Measurements from ENCODE around the gene HMCN1. TPM values are rescaled to one million over a fixed set of nuclear protein-coding genes. Genes with fewer than 3 reads are reported as not detected.

The HMCN1 gene
- total RNA-seq, 2 experiments from 2014 or later: not detected

- Mint-ChIP-seq H3K27me3 (no peaks in the 10 kb centered on the region), H3K9me3 (no peaks in the 10 kb centered on the region), H3K27ac (no peak overlapping the region), H3K36me3 (no peaks in the 10 kb centered on the region), H3K4me3 (no peak overlapping the region), H3K4me1 (ENCODE audit: low read depth) (no peaks in the 10 kb centered on the region)
- intact Hi-C loops (cut with micrococcal nuclease): no loop called here
- DNase-seq: no peak
- CTCF ChIA-PET: no interaction called here
- POLR2A ChIA-PET: no interaction called here
These were observed 341.8 kb downstream of the HMCN1 start for GRCh38 chr1:186076006-186076405.

DNA sequence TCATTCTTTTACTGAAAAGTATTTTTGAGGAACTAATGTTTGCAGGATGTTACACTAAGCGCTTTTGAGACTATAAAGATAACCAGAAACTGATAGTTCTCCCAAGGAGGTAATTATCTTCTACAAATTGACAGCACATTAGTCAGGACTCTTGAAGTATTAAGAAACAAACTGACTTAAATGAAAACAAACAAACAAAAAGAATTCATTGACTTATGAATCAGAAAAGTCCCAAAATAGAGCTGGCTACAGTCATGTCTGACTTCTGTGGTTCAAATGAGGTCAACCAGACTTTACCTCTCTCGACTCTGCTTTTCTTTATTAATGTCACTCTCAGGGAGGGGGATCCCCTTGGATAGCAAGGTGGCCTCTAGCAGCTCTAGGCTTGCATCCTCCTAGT lies 344.1 kb downstream of the HMCN1 start:
- ChIA-PET POLR2A (interaction anchor here (0.6 kb wide), 1 partner anchor 49 kb away, joined by 3 read pairs; no protein-coding TSS in a partner anchor), CTCF (no interaction called here)
- Mint-ChIP-seq H3K27me3 (no peaks in the 10 kb centered on the region), H3K4me3 (no peak overlapping the region), H3K27ac (no peak overlapping the region), H3K4me1 (ENCODE audit: low read depth) (peaks cover 4% of the 10 kb centered on the region), H3K9me3 (no peaks in the 10 kb centered on the region), H3K36me3 (no peaks in the 10 kb centered on the region)
- intact Hi-C loops (cut with micrococcal nuclease): no loop called here
- DNase-seq: no peak

GRCh38 chr1:186079084-186079684 lies 345.0 kb downstream of the HMCN1 start:
- ChIA-PET CTCF (no interaction called here), POLR2A (interaction anchor here (0.6 kb wide), 1 partner anchor 50 kb away, joined by 3 read pairs; no protein-coding TSS in a partner anchor)

DNA sequence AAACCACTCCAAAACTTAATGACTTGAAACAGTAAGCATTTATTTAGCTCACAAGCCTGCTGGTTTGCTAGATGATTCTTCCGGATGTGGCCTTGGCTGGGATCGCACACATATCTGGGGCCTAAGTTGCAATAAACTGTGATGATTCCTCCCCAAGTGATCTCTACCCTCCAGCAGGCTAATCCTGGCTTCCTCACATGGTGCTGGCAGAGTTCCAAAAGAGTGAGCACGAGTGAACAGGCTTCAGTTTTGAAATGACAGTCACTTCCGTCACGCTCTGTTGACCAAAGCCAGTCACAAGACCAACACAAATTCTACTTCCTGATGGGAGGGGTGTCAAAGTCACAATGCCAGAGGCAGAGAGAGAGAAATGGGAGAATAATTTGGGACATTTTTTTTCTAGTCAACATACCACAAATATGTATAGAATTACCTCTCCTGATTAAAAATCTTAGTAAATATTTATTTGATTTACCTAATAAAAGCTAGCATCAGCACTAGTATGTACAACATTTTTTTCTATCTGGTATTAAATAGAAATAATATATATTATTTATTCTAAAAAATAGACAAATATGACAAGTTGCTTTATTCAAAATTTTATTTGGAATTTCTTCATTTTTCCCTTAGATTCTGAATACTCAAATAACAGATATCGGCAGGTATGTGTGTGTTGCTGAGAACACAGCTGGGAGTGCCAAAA lies 348.2 kb downstream of the HMCN1 start:
- H3K27me3 Mint-ChIP-seq: no peaks in the 10 kb centered on the region
- peaks cover 4% of the 10 kb centered on the region for H3K4me1 Mint-ChIP-seq (ENCODE audit: low read depth)
- DNase-seq: peak; percentile 29
- ChIA-PET POLR2A (no interaction called here), CTCF (no interaction called here)
- no peaks in the 10 kb centered on the region for H3K9me3 Mint-ChIP-seq
- H3K36me3 Mint-ChIP-seq: no peaks in the 10 kb centered on the region
- intact Hi-C loops (cut with micrococcal nuclease): no loop called here
- no peak overlapping the region for H3K27ac Mint-ChIP-seq
- H3K4me3 Mint-ChIP-seq: no peak overlapping the region

More at GRCh38 chr1:186079084-186079684, 345.0 kb downstream of the HMCN1 start:
- Mint-ChIP-seq H3K27me3 (no peaks in the 10 kb centered on the region), H3K36me3 (no peaks in the 10 kb centered on the region), H3K4me3 (no peak overlapping the region), H3K4me1 (ENCODE audit: low read depth) (peaks cover 4% of the 10 kb centered on the region), H3K9me3 (no peaks in the 10 kb centered on the region), H3K27ac (no peak overlapping the region)
- intact Hi-C loops (cut with micrococcal nuclease): no loop called here
- no peak for DNase-seq

- Mint-ChIP-seq H3K4me1 (ENCODE audit: low read depth) (peaks cover 4% of the 10 kb centered on the region), H3K27ac (no peak overlapping the region), H3K4me3 (no peak overlapping the region), H3K27me3 (no peaks in the 10 kb centered on the region), H3K36me3 (no peaks in the 10 kb centered on the region), H3K9me3 (no peaks in the 10 kb centered on the region)
- intact Hi-C loops (cut with micrococcal nuclease): no loop called here
- ChIA-PET CTCF (no interaction called here), POLR2A (no interaction called here)
- DNase-seq: no peak
These were observed 352.4 kb downstream of the HMCN1 start for GRCh38 chr1:186086583-186086982.

DNA sequence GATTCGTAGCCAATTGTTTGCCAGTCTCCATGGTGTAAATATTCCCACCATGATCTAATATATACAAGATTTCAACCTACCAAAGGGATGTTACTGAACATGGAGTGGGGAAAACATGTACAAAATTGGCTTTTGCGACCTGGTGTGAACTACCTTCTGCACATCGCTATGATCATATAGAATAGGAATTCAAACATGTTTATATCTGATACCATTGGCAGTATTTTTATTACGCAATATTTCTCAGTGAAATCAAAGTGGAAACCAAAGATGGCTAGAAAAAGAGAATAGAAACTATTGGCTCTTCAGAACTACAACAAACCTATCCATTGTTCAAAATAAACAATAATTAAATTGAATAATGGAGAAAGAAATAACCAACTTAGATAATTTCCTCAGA lies 355.7 kb downstream of the HMCN1 start:
- POLR2A ChIA-PET: interaction anchor here (0.6 kb wide), 1 partner anchor 11 kb away, joined by 3 read pairs; no protein-coding TSS in a partner anchor
- Mint-ChIP-seq H3K27ac (no peak overlapping the region), H3K9me3 (no peaks in the 10 kb centered on the region), H3K4me1 (ENCODE audit: low read depth) (no peaks in the 10 kb centered on the region), H3K4me3 (no peak overlapping the region), H3K27me3 (no peaks in the 10 kb centered on the region), H3K36me3 (no peaks in the 10 kb centered on the region)
- intact Hi-C loops (cut with micrococcal nuclease): no loop called here
- DNase-seq: no peak
- CTCF ChIA-PET: no interaction called here

DNA sequence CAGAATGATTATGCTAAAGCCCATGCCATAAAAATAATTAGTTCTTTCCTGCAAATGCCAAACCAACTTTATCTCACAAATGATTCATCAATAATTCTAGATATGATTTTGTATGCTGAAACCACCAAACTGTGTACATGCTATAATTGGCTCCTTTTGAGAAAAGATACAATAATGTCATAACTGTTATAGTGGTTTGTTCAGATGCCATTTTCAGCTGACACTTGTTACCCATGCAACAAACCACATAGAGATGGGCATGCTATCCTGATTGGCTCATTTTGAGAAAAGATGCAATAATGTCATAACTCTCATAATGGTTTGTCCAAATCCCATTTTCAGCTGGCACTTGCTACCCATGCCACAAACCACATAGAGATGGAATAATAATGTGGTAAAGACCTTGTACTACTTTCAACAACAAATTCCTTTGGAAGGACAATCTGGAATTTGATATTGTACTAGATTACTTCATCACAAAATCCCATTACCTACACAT lies 357.1 kb downstream of the HMCN1 start:
- DNase-seq: no peak
- H3K27ac Mint-ChIP-seq: no peak overlapping the region
- H3K4me1 Mint-ChIP-seq (ENCODE audit: low read depth): no peaks in the 10 kb centered on the region
- H3K36me3 Mint-ChIP-seq: no peaks in the 10 kb centered on the region
- CTCF ChIA-PET: no interaction called here
- H3K9me3 Mint-ChIP-seq: no peaks in the 10 kb centered on the region
- peaks cover under 1% of the 10 kb centered on the region for H3K27me3 Mint-ChIP-seq
- intact Hi-C loops (cut with micrococcal nuclease): no loop called here
- H3K4me3 Mint-ChIP-seq: no peak overlapping the region
- POLR2A ChIA-PET: no interaction called here

DNA sequence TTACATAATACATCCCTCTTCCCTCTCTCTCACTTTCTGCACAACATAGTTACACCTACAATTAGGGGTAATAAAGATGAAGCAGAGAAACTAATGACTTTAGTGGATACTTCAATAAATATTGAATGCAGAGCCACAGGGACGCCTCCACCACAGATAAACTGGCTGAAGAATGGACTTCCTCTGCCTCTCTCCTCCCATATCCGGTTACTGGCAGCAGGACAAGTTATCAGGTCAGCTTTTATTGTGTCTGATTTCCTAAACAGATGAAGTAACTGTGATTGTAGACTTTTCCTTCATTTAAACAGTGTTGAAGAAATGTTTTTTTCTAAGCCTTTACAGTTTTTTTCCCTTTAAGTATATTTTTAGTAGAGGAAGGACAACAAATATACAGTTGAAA lies 359.2 kb downstream of the HMCN1 start:
- H3K4me3 Mint-ChIP-seq: no peak overlapping the region
- CTCF ChIA-PET: no interaction called here

DNA sequence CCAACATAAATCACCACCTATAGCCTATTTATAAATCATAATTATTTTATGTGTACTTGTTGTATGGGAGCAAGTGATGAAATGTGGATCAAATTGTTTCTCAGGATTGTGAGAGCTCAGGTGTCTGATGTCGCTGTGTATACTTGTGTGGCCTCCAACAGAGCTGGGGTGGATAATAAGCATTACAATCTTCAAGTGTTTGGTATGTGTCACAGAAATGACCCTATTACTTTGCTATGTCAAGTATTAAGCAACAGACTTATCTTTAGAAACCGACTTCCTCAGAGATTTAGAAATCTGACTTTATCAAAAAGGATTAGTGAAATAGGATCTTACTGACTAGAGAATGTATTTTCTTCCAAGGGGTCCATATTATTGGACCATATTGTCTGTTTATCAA lies 360.0 kb downstream of the HMCN1 start:
- no peaks in the 10 kb centered on the region for H3K9me3 Mint-ChIP-seq

More for the DNA sequence above, 359.2 kb downstream of the HMCN1 start:
- Mint-ChIP-seq H3K36me3 (no peaks in the 10 kb centered on the region), H3K27ac (no peak overlapping the region), H3K9me3 (no peaks in the 10 kb centered on the region), H3K27me3 (peaks cover 2% of the 10 kb centered on the region), H3K4me1 (ENCODE audit: low read depth) (no peaks in the 10 kb centered on the region)
- intact Hi-C loops (cut with micrococcal nuclease): no loop called here
- no peak for DNase-seq
- POLR2A ChIA-PET: no interaction called here

GRCh38 chr1:186099336-186100104 lies 365.3 kb downstream of the HMCN1 start:
- Mint-ChIP-seq H3K9me3 (no peaks in the 10 kb centered on the region), H3K36me3 (no peaks in the 10 kb centered on the region), H3K27ac (no peak overlapping the region), H3K4me1 (ENCODE audit: low read depth) (no peaks in the 10 kb centered on the region), H3K27me3 (peaks cover 2% of the 10 kb centered on the region), H3K4me3 (no peak overlapping the region)
- POLR2A ChIA-PET: no interaction called here
- intact Hi-C loops (cut with micrococcal nuclease): no loop called here
- CTCF ChIA-PET: no interaction called here
- no peak for DNase-seq

More for the DNA sequence above, 360.0 kb downstream of the HMCN1 start:
- POLR2A ChIA-PET: no interaction called here
- DNase-seq: no peak
- CTCF ChIA-PET: no interaction called here
- no peak overlapping the region for H3K4me3 Mint-ChIP-seq
- intact Hi-C loops (cut with micrococcal nuclease): no loop called here
- no peak overlapping the region for H3K27ac Mint-ChIP-seq
- no peaks in the 10 kb centered on the region for H3K4me1 Mint-ChIP-seq (ENCODE audit: low read depth)
- H3K27me3 Mint-ChIP-seq: peaks cover 2% of the 10 kb centered on the region
- H3K36me3 Mint-ChIP-seq: no peaks in the 10 kb centered on the region

DNA sequence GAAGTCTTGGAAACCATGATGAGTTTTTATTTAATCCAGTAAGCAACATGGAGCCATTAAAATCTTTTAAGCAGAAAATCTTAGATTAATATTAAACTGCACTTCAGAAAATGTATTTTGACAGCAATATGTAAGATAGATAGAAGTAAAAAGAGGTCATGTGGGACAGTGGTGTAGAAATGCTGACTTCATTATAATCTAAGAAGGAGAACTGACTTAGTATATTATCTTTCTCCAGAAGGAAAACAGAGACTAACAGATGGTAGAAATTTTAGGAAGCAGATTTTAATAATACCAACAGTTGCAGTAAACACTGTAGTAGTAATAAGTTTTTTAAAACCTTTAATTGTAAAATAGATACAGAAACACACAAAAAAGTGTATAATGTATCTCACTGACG lies 367.9 kb downstream of the HMCN1 start:
- Mint-ChIP-seq H3K27me3 (no peaks in the 10 kb centered on the region), H3K36me3 (no peaks in the 10 kb centered on the region), H3K4me3 (no peak overlapping the region), H3K9me3 (no peaks in the 10 kb centered on the region), H3K4me1 (ENCODE audit: low read depth) (no peaks in the 10 kb centered on the region), H3K27ac (no peak overlapping the region)
- intact Hi-C loops (cut with micrococcal nuclease): no loop called here
- ChIA-PET POLR2A (no interaction called here), CTCF (no interaction called here)
- DNase-seq: no peak

GRCh38 chr1:186102547-186103148 lies 368.5 kb downstream of the HMCN1 start:
- no peak overlapping the region for H3K27ac Mint-ChIP-seq
- H3K27me3 Mint-ChIP-seq: no peaks in the 10 kb centered on the region
- H3K4me3 Mint-ChIP-seq: no peak overlapping the region
- ChIA-PET POLR2A (no interaction called here), CTCF (no interaction called here)
- no peaks in the 10 kb centered on the region for H3K9me3 Mint-ChIP-seq
- no peaks in the 10 kb centered on the region for H3K36me3 Mint-ChIP-seq
- DNase-seq: no peak
- H3K4me1 Mint-ChIP-seq (ENCODE audit: low read depth): no peaks in the 10 kb centered on the region
- intact Hi-C loops (cut with micrococcal nuclease): no loop called here

All from activated CD4-positive, alpha-beta memory T cell treated with anti-CD3 and anti-CD28 coated beads for 36 hours (primary cell).